Smooth muscle cell (in vitro differentiated cells): ENCODE data around the gene SPDYE11. TPM values are rescaled to one million over a fixed set of nuclear protein-coding genes. Genes with fewer than 3 reads are reported as not detected.

ENCODE experiments used
- polyA plus RNA-seq: library from polyadenylated mRNA; unstranded; fragments of >200 nt; fragmentation: Nextera tagmentation; extraction: Ambion mirVana; gene quantifications from 2 replicates; pipeline ENCODE4 v1.2.1, GENCODE V29; 2016
- small RNA-seq: library from RNA; depleted of rRNA; stranded (forward); fragments of <200 nt; gene quantifications from one replicate; pipeline ENCODE3, GENCODE V24; 2014
- total RNA-seq: library from RNA; depleted of rRNA; stranded (reverse); fragments of >200 nt; gene quantifications from 2 replicates; pipeline ENCODE4 v1.2.3, GENCODE V29; 2014

Gene SPDYE11
- total and polyA plus RNA-seq, 2 experiments from 2014 or later: not detected

Small RNAs within 50 kb of the gene (small RNA-seq; reads per million reads assigned to genes)
- not detected for gene RF00019

Other genes with a start within 250 kb of the SPDYE11 start
- gene TYW1B, start 229.7 kb downstream of the SPDYE11 start, total RNA-seq: 0.40 and 2.3 TPM in 2 replicates
- 0.75 and 1.6 TPM in 2 replicates for gene TYW1B, start 229.7 kb downstream of the SPDYE11 start, polyA plus RNA-seq
- gene POM121, start 132.8 kb downstream of the SPDYE11 start, total RNA-seq: 9.2 and 9.8 TPM in 2 replicates
- gene POM121, start 132.8 kb downstream of the SPDYE11 start, polyA plus RNA-seq: 11.8 and 15.3 TPM in 2 replicates
- not detected in 2 replicates for gene TRIM74, start 88.4 kb downstream of the SPDYE11 start, total RNA-seq
- gene TRIM74, start 88.4 kb downstream of the SPDYE11 start, polyA plus RNA-seq: 0.46 TPM in 1 of 2 replicates, not detected in the other
- not detected in 2 replicates for gene SPDYE8, start 28.1 kb downstream of the SPDYE11 start, total RNA-seq
- 0.12 TPM in 1 of 2 replicates, not detected in the other for gene SPDYE8, start 28.1 kb downstream of the SPDYE11 start, polyA plus RNA-seq
- gene SPDYE9, start 28.1 kb upstream of the SPDYE11 start, total RNA-seq: not detected in 2 replicates
- 0.31 TPM in 1 of 2 replicates, not detected in the other for gene SPDYE9, start 28.1 kb upstream of the SPDYE11 start, polyA plus RNA-seq